Left kidney (tissue), 2 donors: Measurements from ENCODE around the gene PREP. TPM values are rescaled to one million over a fixed set of nuclear protein-coding genes. Genes with fewer than 3 reads are reported as not detected.
"Not testable (repeated sequence)": the region's sequence is repeated elsewhere in the genome, so short reads cannot be mapped to it uniquely, and the experiment has no call there.

Experiments
- DNase-seq: peaks from one replicate; pipeline ENCODE4 v3.0.0-alpha.2; 2013
- polyA plus RNA-seq: library from polyadenylated mRNA; unstranded; fragments of 120-200 nt; gene quantifications from one replicate; pipeline ENCODE4 v1.2.1, GENCODE V29; 2013; ENCODE audit not compliant: insufficient read length

The PREP gene
- polyA plus RNA-seq, 1 donor: 37.0 TPM

DNA sequence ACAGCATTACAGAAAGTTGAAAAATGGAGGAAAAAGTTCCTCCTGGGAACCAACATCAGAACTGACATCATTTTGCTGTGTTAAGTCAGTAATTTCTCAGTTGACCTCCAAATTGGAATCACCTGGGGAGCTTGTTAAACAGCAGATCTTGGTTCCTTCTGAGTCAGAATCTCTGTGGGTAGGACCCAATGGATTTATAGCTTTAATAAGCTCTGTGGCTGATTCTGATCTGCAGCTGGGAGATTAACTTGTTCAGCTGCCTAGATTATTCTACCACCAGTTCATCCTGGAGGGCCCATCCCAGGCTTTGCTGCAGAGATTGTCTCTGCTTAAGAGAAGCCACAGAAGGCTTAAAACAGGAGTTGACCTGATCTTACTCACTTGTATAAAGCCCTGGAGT lies 132.4 kb downstream of the PREP start:
- no peak for DNase-seq

DNA sequence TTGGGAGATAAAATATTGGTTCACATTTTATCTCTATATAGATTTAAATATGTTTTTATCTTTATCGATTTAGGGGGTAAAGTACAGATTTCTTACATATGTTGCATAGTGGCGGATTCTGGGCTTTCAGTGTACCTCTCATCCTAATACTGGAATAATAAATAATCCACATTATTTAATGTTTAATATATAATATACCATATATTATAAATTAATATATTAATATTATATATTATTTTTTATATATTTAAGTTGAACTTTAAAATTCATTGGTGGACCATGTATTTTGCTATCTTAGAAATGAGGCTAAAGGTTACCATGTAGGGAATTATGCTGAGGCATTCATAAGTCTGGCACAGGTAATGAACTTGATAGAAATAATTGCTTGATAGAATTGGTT lies 133.5 kb downstream of the PREP start:
- DNase-seq: no peak

DNA sequence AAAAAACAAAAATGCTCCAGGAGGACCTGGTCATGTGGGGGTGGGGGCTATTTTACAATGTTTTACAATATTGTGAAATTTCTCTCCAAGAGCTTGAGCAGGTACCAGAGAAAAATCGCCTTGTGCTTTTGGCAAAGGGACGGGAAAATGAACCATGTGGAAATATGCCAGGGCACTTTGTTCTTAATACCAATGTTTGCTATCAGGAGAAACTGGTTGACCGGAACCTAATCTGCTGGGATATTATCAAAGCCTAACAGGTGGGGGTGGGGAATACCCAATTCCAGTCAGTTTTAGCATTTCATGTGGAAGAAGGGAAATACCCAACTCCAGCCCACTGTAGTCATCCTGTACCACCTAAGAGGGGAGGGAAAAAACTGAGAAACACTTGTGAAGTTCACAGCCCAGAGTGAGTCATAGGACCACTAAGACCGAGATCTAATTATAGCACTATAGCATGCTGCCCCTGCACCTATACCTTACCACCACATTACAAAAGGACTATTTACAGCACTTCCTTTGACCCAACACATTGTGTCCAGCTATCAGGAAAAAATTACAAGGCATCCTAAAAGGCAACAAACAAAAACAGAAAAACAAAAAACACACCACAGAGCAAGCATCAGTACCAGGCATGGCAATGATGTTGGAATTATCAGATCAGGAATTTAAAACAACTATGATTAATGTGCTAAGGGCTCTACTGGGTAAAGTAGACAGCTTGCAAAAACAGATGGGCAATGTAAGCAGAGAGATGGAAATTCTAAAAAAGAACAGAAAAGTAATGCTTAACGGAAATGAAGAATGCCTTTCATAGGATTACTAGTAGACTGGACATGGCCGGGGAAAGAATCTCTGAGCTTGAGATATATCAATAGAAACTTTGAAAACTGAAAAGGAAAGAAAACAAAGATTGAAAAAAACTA lies 138.9 kb downstream of the PREP start:
- DNase-seq: no peak

DNA sequence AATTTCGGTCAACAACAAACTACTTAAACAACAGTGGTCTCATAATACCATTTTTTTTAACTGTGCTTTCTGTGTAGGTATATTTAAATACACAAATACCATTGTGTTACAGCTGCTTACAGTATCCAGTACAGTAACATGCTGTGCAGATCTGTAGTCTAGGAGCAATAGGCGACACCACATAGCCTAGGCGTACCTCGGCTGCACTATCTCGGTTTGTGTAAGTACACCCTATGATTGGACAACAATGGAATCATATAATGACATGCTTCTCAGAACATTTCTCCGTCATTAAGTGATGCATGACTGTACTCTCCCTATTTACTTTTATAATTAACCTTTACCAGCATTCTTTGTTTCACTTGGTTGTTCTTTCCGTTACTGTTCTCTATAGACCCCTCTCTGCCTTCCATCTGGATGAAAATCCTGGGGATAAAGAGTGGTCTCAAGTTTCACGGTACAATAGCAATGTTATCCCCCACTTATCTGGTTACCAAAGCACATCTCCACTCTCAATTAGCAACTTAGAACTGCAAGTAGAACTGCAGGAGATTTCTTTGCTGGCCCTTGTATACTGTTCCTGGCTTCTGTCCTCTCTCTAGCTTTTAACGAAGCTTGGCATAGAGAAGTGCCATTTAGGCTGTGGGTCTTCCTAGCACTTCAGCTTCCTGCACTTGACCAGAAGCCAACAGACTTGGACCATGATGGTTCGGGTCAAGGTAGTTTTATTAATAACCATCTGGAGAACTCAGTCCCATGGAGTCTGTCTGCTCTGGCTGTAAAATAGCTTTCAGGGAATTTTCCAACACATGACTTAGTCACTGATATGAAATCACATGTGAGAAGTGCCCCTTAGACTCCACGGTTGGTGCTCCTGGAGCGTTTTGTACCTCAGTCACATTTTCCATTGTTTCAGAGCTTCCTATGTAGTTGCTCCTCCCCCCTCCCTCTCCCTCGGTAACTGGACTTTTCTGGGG lies 142.7 kb downstream of the PREP start:
- no peak for DNase-seq

DNA sequence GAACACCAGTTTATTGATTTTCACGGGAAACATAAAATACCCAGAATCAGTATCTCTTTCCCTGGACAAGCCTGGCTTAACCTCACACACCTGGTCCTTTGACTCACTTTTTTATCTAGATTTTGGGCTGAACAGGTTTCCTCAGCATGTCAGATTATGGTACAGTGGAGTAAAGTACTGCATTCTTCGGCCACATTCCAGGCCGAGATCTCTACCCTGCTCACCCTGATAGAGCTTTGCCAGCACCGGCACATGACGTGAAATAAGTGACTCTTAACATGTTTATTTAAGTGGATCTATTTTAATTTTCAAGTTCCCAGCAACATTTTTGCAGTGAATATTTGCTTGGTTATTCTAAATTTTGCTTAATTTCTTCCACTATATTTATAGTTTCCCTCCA lies 144.1 kb downstream of the PREP start:
- no peak for DNase-seq

DNA sequence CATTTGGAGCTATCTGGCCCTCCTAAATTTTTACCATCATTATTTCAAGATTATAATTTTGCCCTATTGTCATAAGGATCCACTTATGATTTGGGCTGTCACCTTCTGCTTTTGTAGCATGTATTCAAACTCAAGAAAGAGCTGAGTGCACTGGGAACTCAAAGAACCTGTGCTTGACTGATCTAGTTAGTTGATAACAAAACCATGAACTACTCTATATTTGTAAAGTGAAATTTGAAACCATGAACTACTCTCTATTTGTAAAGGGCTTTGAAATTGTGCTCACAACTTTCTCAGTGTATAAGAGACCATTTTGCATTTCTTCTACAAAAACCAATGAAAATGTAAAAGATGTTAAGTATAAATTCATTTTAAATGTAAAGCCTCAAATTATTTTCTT lies 145.5 kb downstream of the PREP start:
- DNase-seq: no peak

DNA sequence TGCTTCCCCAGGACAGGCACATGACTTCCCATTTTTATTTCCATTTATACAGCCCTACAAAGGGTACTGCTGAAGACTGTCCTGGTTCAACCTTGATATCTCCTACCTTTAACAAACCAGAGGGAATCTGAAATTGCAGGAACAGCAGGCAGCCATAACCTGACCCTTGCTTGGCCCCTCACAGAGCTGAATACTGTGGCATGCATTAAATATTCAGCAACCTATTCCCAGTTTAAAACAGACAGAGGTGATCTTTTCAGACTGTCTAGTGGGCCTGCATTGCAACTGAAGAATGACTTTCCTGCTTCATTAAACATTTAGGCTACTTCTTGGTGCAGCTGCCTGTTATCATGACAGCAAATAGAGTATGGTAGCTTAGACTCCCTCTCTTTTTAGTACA lies 146.3 kb downstream of the PREP start:
- DNase-seq: no peak

DNA sequence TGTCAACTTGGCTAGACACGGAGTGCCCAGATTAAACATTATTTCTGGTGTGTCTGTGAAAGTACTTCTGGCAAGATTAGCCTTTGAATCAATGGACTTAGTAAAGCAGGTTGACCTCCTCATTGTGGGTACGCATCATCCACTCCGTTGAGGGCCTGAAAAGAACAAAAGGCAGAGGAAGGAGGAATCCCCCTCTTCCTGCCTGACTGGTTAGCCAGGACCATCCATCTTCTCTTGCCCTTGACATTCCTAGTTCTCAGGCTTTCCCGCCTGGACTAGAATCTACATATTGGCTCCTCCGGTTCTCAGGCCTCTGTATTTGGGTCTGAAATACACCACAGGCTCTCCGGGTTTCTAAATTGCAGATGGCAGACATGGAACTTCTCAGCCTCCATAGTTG lies 149.1 kb downstream of the PREP start:
- DNase-seq: no peak

DNA sequence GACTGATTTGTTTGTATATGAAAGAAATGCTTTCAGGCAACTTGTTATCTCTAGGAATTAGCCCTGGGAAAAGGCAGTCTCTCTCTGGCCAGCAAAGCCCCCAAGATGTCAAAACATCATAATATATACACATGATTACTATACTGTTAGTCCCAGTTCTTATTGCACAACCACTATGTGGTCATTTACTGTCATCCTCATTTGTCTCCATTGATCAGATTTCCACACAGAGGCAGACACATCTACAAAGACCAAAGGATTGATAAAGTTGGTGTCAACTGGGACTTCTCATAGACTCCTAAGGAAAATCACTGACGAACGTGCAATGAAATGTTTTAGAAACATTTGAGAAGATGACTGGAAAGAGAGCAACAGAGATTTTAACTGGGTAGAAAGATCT lies 151.2 kb downstream of the PREP start:
- DNase-seq: no peak

DNA sequence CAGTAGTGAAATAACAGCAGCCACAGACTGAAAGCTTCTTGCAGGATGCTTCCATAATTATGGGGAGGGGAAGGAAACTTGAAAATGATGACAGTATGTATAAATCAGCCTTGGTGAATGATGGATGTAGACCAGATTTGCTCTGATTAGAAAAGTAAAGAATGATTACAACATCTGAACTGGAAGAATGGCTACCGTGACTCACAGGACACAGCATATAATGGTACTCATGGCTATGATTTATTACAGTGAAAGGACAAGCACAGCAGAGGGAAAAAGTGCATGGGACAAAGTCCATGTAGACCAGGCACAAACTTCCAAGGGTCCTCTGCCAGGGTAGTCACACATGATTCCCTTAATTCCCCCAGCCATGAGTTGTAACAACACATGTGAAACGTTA lies 152.3 kb downstream of the PREP start:
- no peak for DNase-seq

DNA sequence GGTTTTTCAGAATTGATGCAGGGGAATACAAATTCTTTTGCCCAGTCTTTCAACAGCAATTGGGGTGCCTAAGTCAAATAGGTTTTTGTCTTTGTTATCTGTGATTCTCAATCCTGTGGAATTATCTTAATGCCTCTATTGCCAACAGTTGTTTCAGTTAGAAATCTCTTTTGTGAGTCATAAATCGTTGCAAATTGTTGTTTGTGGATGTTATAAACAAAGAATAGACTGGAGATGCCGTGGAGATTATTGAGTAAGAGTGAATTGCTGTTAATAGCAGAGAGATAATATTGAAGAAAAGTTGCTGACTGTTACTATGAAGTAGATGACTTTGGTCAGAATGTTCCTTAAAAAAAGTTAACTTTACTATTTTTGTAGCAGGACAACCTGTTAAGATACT lies 159.4 kb downstream of the PREP start:
- no peak for DNase-seq

DNA sequence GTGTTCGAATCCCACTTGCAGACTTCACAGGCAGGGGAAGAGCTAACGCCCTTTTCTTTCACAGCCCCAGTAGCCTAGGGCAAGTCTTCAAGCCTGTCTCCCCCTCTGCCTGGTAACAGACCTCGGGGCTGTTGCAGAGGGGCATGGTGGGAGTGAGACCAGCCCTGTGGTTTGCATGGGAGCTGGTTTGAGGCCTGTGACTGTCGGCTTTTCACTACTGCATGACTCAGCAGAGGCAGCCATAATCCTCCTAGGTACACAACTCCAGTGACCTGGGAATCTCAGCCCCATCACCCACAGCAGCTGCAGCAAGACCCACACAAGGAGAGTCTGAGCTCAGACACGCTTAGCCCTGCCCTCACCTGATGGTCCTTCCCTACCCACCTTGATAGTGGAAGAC lies 167.7 kb downstream of the PREP start:
- DNase-seq: no peak

DNA sequence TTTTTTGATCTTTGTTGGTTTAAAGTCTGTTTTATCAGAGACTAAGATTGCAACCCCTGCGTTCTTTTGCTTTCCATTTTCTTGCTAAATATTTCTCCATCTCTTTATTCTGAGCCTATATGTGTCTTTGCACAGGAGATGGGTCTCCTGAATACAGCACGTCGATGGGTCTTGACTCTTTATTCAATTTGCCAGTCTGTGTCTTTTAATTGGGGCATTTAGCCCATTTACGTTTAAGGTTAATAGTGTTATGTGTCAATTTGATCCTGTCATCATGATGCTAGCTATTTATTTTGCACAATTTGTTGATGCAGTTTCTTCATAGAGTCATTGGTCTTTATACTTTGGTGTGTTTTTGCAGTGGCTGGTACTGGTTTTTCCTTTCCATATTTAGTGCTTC lies 171.1 kb downstream of the PREP start:
- DNase-seq: not testable (repeated sequence)

Other genes with a start within 250 kb of the PREP start
- gene POPDC3, start 223.1 kb downstream of the PREP start, polyA plus RNA-seq: 0.27 TPM